Measurements from ENCODE around the gene HMGB3.

DNA sequence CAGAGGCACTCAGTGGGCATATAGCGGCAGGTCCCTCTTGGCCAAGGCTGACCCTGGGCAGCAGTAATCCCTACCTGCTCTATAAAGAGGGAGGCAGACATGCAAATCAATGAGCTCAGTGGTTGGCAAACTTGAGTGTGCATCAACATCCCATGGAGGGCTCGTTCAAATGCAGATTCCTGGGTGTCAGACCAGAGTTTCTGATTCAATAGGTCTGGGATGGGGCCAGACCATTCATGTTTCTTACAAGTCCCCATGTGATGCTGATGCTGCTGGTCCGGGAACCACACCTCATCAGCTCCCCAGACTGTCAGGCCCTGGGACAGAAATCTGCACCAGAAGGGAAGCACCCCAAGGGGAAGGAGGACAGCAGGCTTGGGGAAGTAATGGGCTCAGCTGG, 38.9 kb upstream of the HMGB3 start:
- TF ChIP-seq CTCF (IDR thresholded peaks at IDR 0.05; ENCODE audit: insufficient read depth, low read length) (no peak), POLR2AphosphoS5 (IDR thresholded peaks at IDR 0.05; ENCODE audit: low read depth) (no peak), GABPA (IDR thresholded peaks at IDR 0.05; ENCODE audit: low read depth) (no peak), REST (IDR thresholded peaks at IDR 0.05; ENCODE audit: insufficient replicate concordance, low read depth) (no peak), SPI1 (IDR thresholded peaks at IDR 0.05; ENCODE audit: borderline replicate concordance, low read depth) (no peak)

Data from HL-60 (cell line).